GM21526 (cell line): ENCODE measurements around the gene RPS6KA4.
"Not testable (repeated sequence)": the region's sequence is repeated elsewhere in the genome, so short reads cannot be mapped to it uniquely, and the experiment has no call there.

ENCODE experiments used
- ATAC-seq: cut with Tn5 transposase; IDR thresholded peaks from one replicate; pipeline ENCODE4 v1.9.1; 2021; ENCODE audit warnings: moderate library complexity; ENCODE audit not compliant: unreplicated experiment, low FRiP score

RPS6KA4 gene

DNA sequence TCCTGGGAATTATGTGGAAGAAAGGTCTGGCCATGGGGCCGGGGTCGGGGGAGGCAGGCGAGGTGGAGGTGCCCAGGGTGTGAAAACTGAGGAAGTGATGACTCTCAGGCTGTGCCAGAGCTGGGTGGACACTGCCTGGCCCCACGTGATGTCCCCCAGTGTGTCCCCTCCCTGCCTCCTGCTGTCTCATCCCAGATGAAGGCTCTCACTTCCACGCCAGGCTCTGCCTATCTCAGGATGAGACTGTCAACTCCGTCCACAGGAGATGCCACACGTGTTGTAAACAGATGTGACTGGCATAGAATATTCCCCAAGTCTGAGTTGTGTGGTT lies 51.4 kb downstream of the RPS6KA4 start:
- ATAC-seq = no peak

DNA sequence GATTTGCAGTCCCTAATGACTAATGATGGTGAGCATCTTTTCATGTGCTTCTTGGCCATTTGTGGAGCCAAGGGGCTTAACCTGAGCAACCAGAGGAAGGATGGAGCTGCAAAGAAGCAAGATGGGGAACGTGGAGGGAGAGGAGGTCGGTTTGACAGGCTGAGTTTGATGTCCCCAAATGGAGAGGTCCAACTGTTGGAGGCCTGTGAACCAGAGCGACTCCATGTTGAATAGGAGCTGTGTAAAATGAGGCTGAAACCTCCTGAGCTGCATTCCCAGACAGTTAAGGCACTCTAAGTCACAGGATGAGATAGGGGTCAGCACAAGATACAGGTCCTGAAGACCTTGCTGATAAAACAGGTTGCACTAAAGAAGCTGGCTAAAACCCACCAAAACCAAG lies 54.5 kb downstream of the RPS6KA4 start:
- ATAC-seq = no peak

DNA sequence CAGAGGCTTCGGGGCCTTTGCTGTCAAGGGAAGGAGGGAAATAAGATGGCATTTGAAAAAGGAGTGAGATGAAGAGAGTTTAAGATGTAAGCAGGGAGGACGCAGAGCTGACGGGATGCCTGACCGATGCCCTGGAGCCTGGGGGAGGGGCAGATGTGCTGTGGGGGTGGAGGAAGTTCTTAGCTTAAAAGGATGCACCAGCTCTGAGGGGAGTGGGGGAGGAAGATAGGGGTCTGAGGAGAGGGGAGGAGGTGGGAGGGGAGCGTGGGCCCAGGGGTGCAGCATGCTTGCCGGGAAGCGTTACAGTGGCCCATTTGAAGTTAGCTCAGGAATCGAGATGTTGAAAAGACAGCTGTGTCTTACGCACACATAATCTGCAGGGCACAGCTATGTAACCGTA lies 56.3 kb downstream of the RPS6KA4 start:
- no peak for ATAC-seq

DNA sequence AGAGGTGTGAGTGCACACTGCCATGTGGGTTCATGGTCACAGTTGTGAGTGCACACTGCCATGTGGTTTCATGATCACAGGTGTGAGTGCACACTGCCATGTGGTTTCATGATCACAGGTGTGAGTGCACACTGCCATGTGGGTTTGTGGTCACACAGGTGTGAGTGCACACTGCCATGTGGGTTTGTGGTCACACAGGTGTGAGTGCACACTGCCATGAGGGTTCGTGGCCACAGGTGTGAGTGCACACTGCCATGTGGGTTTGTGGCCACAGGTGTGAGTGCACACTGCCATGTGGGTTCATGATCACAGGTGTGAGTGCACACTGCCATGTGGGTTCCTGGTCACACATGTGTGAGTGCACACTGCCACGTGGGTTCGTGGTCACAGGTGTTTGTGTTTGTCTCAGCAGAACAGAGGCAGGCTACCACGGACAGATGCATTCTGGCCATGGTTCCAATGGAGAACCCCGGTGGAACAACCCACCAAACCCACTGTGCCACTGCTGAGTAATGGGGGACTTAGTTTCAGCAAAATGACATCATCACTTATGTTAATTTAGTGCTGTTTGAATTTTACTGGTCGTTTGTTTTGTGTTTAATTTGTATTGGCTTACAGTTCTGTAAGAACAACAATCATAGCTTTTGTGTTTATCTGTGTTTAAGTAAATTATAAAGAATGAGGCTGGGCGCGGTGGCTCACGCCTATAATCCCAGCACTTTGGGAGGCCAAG lies 57.2 kb downstream of the RPS6KA4 start:
- no peak for ATAC-seq

DNA sequence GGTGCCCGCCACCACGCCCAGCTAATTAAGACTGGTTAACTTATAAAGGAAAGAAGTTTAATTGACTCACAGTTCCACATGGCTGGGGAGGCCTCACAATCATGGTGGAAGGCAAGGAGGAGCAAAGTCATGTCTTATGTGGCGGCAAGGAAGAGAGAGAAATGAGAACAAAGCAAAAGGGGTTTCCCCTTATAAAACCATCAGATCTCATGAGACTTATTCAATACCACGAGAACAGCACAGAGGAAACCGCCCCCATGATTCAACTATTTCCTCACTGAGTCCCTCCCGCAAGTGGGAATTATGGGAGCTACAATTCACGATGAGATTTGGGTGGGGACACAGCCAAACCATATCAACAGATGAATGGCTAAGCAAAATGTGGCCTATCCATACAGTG lies 59.3 kb downstream of the RPS6KA4 start:
- not testable (repeated sequence) for ATAC-seq

DNA sequence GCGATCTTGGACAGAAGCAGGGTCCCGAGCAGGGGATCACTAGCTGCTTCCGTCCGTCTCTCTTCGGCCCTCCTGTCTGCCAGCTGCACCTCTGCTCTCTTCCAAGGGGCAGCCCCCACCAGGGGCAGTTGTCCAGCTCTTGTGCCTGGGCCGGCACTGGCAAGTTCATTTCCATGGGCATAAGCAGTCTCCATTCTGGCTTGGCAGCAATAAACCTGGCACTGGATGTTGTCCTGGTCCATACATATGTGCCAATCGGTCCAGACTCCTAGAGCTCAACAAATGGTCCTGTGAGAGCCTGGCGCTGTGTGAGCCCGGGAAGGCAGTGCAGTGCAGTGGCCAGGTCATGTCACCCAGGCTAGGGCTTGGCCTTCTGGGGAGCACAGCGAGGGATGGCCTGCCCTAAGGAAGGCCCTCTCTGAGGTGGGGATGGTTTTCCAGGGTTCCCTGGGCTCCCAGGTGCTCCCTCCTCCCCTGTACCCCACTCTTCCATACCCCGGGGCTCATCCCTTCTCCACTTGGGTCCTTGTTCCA lies 60.4 kb downstream of the RPS6KA4 start:
- no peak for ATAC-seq

DNA sequence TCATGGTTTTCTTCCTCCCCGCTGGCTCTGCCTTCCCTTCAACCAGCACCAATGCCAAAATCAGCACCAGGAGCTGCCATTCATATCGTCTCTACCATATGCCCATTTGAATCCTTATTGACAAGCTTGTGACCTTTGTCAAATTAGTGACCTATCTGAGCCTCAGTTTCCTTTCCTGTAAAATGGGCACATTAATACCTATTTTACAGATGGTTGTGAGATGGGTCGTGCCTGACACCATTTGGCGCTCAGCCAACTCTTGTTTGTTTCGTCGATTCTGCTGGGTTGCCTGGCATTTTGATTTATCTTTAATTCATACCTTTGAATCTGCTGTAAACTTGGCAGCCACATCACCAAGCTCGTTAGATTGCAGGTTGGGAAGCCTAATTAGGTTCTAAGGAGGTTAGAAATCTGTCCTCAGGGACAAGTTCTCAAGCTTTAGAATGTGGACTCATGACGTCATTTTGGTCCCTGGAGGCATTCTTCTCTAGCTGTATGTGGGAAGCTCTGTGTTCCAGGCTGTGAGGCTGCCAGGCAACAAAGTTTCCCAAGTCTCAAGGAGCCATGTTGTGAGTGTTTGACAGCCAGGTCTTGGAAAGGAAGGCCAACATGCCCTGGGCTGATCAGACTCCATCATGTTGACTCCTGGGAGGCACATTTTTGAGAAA lies 61.0 kb downstream of the RPS6KA4 start:
- ATAC-seq = no peak
